WERI-Rb-1 (cell line): ENCODE measurements around the gene CNN3.

Experiments
- DNase-seq: peaks from one replicate; pipeline ENCODE4 v3.0.0-alpha.2; 2020
- H3K27ac ChIP-seq: fragments of 250-450 bp; sonication (Bioruptor Pico); 2 replicates; pipeline ENCODE4 v1.5.1; 2020; ENCODE audit warnings: mild to moderate bottlenecking, moderate library complexity
- H3K27me3 ChIP-seq: fragments of 250-450 bp; sonication (Bioruptor Pico); 2 replicates; pipeline ENCODE4 v1.5.1; 2021; ENCODE audit warnings: mild to moderate bottlenecking, low read depth, moderate library complexity; ENCODE audit not compliant: insufficient read depth, severe bottlenecking
- H3K36me3 ChIP-seq: fragments of 250-450 bp; sonication (Bioruptor Pico); 2 replicates; pipeline ENCODE4 v1.5.1; 2020; ENCODE audit warnings: mild to moderate bottlenecking, moderate library complexity
- H3K4me3 ChIP-seq: 2 replicates; pipeline ENCODE4 v1.5.1; 2011; ENCODE audit warnings: low read depth, mild to moderate bottlenecking, control low read depth, low read length
- H3K9me3 ChIP-seq: fragments of 250-450 bp; sonication (Bioruptor Pico); 2 replicates; pipeline ENCODE4 v1.5.1; 2021; ENCODE audit warnings: mild to moderate bottlenecking, moderate library complexity; ENCODE audit not compliant: severe bottlenecking
- TF ChIP-seq, protein P1 (sequence below): IDR thresholded peaks from 2 replicates; pipeline ENCODE4 v1.5.1; 2011; ENCODE audit warnings: low read depth, mild to moderate bottlenecking, control low read depth, inconsistent platforms, low read length

CNN3 gene

DNA sequence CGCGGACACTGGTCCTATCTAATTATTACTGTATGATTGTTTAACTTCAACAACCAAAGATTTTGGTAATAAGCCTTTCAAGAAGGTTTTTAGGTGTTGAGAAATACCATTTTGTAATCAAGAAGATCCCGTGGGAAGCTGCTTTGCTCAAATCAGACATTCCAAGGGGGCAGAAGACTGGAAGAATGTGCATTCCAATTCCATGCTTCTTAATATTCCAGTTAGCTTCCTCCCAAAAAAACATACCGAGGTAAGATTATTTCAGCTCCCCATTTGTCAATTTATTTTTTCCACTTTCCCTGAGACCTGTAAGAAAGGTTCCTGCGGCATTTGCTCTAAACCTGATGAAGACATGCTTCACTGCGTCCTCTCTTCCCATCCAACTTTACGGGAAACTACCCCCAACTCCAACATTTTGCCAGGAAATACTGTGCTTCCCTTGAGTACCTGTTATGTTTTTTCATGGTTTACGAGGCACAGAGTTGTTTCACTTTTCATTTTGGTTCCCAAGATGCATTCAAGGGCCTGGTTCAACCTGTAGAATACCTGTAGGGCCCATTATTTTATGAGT lies 4.1 kb downstream of the CNN3 start:
- H3K4me3 ChIP-seq: no peak overlapping the region
- TF ChIP-seq, protein P1, sequence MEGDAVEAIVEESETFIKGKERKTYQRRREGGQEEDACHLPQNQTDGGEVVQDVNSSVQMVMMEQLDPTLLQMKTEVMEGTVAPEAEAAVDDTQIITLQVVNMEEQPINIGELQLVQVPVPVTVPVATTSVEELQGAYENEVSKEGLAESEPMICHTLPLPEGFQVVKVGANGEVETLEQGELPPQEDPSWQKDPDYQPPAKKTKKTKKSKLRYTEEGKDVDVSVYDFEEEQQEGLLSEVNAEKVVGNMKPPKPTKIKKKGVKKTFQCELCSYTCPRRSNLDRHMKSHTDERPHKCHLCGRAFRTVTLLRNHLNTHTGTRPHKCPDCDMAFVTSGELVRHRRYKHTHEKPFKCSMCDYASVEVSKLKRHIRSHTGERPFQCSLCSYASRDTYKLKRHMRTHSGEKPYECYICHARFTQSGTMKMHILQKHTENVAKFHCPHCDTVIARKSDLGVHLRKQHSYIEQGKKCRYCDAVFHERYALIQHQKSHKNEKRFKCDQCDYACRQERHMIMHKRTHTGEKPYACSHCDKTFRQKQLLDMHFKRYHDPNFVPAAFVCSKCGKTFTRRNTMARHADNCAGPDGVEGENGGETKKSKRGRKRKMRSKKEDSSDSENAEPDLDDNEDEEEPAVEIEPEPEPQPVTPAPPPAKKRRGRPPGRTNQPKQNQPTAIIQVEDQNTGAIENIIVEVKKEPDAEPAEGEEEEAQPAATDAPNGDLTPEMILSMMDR: no peak
- no peak for DNase-seq
- no peaks in the 10 kb centered on the region for H3K9me3 ChIP-seq
- no peak overlapping the region for H3K27ac ChIP-seq
- no peaks in the 10 kb centered on the region for H3K36me3 ChIP-seq
- H3K27me3 ChIP-seq: no peaks in the 10 kb centered on the region

DNA sequence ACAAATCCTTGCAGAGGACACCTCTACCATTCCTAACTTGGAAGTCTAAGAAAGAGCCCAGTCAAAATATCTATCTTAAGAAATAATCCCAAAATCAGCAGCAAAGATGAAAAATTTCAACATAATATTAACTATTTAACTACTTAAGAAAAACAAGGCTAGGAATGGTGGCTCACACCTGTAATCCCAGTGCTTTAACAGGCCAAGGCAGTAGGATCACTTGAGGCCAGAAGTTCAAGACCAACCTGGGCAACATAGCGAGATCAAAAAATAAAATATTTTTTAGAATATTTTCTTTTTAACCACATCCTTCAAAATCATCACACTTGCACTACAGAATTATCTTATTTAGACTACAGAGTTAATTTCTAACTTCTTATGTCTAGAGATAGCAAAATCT lies 4.9 kb downstream of the CNN3 start:
- TF ChIP-seq, protein P1: no peak
- no peak for DNase-seq

DNA sequence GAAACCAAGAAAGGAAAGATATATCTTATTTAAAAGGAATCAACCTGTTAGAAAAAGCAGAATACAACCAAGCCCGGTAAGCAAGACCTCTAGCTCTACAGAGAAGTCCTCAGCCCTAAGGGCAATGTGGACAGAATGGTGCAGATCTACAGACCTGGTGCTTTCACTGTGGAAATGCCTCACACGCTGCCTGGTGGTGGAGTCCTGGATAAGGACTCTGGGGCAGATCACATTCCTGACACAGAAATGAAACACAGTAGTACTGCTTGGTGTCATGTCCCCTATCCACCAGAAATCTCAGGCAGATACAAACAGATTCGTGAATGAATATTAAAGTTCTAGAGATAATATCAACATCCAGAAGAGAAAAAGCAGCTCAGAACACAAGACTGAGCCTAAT lies 6.8 kb downstream of the CNN3 start:
- Histone ChIP-seq H3K4me3 (no peak overlapping the region), H3K36me3 (no peaks in the 10 kb centered on the region), H3K27me3 (no peaks in the 10 kb centered on the region), H3K9me3 (no peaks in the 10 kb centered on the region), H3K27ac (no peak overlapping the region)
- TF ChIP-seq, protein P1: no peak
- DNase-seq: no peak

More for the DNA sequence above, 4.9 kb downstream of the CNN3 start:
- no peaks in the 10 kb centered on the region for H3K9me3 ChIP-seq
- H3K4me3 ChIP-seq: no peak overlapping the region
- H3K27me3 ChIP-seq: no peaks in the 10 kb centered on the region
- H3K36me3 ChIP-seq: no peaks in the 10 kb centered on the region
- no peak overlapping the region for H3K27ac ChIP-seq

DNA sequence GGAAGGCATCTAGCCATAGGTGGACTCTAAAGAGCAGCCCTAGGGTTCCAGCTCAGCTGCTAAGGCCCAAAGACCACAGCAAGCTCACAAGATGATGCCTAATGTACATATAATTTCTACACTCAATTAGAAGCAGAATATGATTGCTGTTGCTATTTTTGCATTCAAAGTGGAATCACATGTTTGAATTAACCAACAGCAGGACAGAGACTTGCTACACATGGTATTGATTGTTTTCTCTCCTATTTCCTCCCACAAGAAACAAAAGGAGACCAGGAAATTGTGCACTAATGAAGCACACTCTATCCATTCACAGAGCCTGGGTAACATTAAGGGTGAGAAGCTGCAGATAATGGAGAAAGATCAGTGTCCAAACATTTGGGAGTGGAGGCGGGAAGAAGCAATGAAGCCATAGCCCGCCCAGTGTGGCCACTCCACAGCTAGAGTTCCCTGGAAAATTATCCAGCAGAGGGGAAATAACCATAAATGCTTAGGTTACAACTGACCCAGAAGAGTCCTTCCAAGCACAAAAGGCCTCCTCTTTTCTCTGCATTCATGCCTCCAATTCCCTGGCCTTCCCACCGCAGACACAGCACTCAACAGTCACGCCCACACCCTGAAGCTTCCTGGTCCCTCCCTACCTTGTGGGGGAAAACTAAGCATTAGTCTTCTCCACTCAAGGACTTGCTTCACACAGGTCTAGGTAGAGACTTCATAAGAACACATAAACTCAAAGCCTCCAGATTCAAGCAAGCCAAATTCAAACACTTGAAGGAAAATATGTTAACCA lies 7.5 kb downstream of the CNN3 start:
- Histone ChIP-seq H3K27me3 (no peaks in the 10 kb centered on the region), H3K27ac (no peak overlapping the region), H3K9me3 (no peaks in the 10 kb centered on the region), H3K36me3 (no peaks in the 10 kb centered on the region), H3K4me3 (no peak overlapping the region)
- TF ChIP-seq, protein P1: no peak
- DNase-seq: no peak

DNA sequence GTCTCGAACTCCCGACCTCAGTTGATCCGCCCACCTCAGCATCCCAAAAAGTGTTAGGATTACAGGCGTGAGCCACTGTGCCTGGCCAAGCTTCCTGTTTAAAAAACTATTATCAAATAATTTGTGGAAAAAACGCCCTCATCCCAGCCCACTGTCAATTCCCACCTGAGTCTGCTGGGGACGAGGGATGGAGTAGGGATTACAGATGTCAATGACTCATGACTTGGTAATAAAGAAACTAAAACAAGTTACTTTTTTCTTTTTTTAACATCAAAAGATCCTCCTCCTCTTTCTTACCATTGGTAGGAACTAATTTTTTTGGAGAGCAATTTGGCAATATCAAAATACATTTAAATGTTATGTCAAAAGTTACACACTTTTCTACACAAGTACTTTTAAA lies 9.7 kb downstream of the CNN3 start:
- no peaks in the 10 kb centered on the region for H3K9me3 ChIP-seq
- H3K27ac ChIP-seq: no peak overlapping the region
- no peak for DNase-seq
- H3K4me3 ChIP-seq: no peak overlapping the region
- no peaks in the 10 kb centered on the region for H3K36me3 ChIP-seq
- H3K27me3 ChIP-seq: no peaks in the 10 kb centered on the region
- TF ChIP-seq, protein P1: no peak
